WTC11 (cell line): ENCODE measurements around the gene EIF4ENIF1. TPM values are rescaled to one million over a fixed set of nuclear protein-coding genes. Genes with fewer than 3 reads are reported as not detected.
"Not testable (repeated sequence)": the region's sequence is repeated elsewhere in the genome, so short reads cannot be mapped to it uniquely, and the experiment has no call there.

Experiments
- ATAC-seq: fragments of 200-7000 bp; cut with Tn5 transposase; 2 replicates; pipeline ENCODE4 v1.10.0; 2021; ENCODE audit warnings: mild to moderate bottlenecking, moderate library complexity
- CTCF ChIA-PET: fragments of 300-600 bp; sonication (Branson Sonifier 250); formaldehyde crosslinking; loops from one replicate; lab custom pipeline; 2021; ENCODE audit warnings: antibody characterized with exemption; lab: Charles Lee
- POLR2A ChIA-PET: fragments of 350-600 bp; sonication (Branson Sonifier 250); formaldehyde crosslinking; loops from one replicate; lab custom pipeline; 2021; ENCODE audit warnings: antibody characterized with exemption; lab: Charles Lee
- DNase-seq: peaks from one replicate; pipeline ENCODE4 v3.0.0; 2021; ENCODE audit warnings: low spot score
- H3K27ac Mint-ChIP-seq: 2 replicates; pipeline ENCODE4 v1.8.0; 2021; ENCODE audit warnings: mixed read lengths
- H3K27me3 Mint-ChIP-seq: 2 replicates; pipeline ENCODE4 v1.8.0; 2021; ENCODE audit warnings: low read depth, mild to moderate bottlenecking, moderate library complexity, mixed read lengths
- H3K36me3 Mint-ChIP-seq: 2 replicates; pipeline ENCODE4 v1.8.0; 2021; ENCODE audit warnings: mixed read lengths
- H3K4me1 Mint-ChIP-seq: 2 replicates; pipeline ENCODE4 v1.8.0; 2022; ENCODE audit warnings: mixed read lengths
- H3K4me3 Mint-ChIP-seq: 2 replicates; pipeline ENCODE4 v1.8.0; 2021; ENCODE audit warnings: mild to moderate bottlenecking, moderate library complexity, mixed read lengths
- H3K9me3 Mint-ChIP-seq: 2 replicates; pipeline ENCODE4 v1.8.0; 2021; ENCODE audit warnings: mixed read lengths
- EMX1 ChIP-seq: fragments of 250-450 bp; sonication (Bioruptor Pico); IDR thresholded peaks from 2 replicates; pipeline ENCODE4 v1.8.0; 2021; ENCODE audit warnings: mild to moderate bottlenecking
- GTF2I ChIP-seq: fragments of 250-450 bp; sonication (Bioruptor Pico); conservative IDR thresholded peaks from 2 replicates; pipeline ENCODE4 v1.4.0; 2021; ENCODE audit warnings: mild to moderate bottlenecking
- NFYB ChIP-seq: sonication (generic); formaldehyde crosslinking; conservative IDR thresholded peaks from 2 replicates; pipeline ENCODE4 v1.8.0; 2022; ENCODE audit warnings: low read depth, missing genetic modification reagents
- NR1H2 ChIP-seq: sonication (generic); formaldehyde crosslinking; IDR thresholded peaks from 2 replicates; pipeline ENCODE4 v1.9.0; 2021; ENCODE audit warnings: mild to moderate bottlenecking, moderate library complexity, missing genetic modification reagents
- OVOL2 ChIP-seq: fragments of 250-450 bp; sonication (Bioruptor Pico); IDR thresholded peaks from 2 replicates; pipeline ENCODE4 v1.9.0; 2021; ENCODE audit warnings: mild to moderate bottlenecking, borderline replicate concordance
- TEAD4 ChIP-seq: sonication (generic); formaldehyde crosslinking; IDR thresholded peaks from 2 replicates; pipeline ENCODE4 v1.8.0; 2022; ENCODE audit warnings: mild to moderate bottlenecking, missing genetic modification reagents
- ZNF121 ChIP-seq: sonication (generic); formaldehyde crosslinking; IDR thresholded peaks from 2 replicates; pipeline ENCODE4 v1.8.0; 2023; ENCODE audit warnings: missing genetic modification reagents
- ZNF138 ChIP-seq: sonication (generic); formaldehyde crosslinking; conservative IDR thresholded peaks from 2 replicates; pipeline ENCODE4 v1.8.1; 2022; ENCODE audit warnings: mild to moderate bottlenecking, moderate library complexity, missing genetic modification reagents
- ZNF232 ChIP-seq: sonication (generic); formaldehyde crosslinking; IDR thresholded peaks from 2 replicates; pipeline ENCODE4 v1.8.0; 2022; ENCODE audit warnings: mild to moderate bottlenecking, missing genetic modification reagents
- ZNF671 ChIP-seq: fragments of 250-450 bp; sonication (Bioruptor Pico); IDR thresholded peaks from 2 replicates; pipeline ENCODE4 v1.8.0; 2021; ENCODE audit warnings: mild to moderate bottlenecking
- total RNA-seq: library from RNA; stranded (reverse); gene quantifications from 3 replicates; pipeline ENCODE4 v1.2.3, GENCODE V29; 2021
- TF ChIP-seq, protein P1 (sequence below): sonication (generic); formaldehyde crosslinking; IDR thresholded peaks from 2 replicates; pipeline ENCODE4 v1.8.0; 2022; ENCODE audit warnings: mild to moderate bottlenecking, missing genetic modification reagents
- TF ChIP-seq, protein P2 (sequence below): sonication (generic); formaldehyde crosslinking; conservative IDR thresholded peaks from 2 replicates; pipeline ENCODE4 v1.8.1; 2022; ENCODE audit warnings: mild to moderate bottlenecking, missing genetic modification reagents
- TF ChIP-seq, protein P3 (sequence below): sonication (generic); formaldehyde crosslinking; IDR thresholded peaks from 2 replicates; pipeline ENCODE4 v1.8.0; 2023; ENCODE audit warnings: missing genetic modification reagents, mild to moderate bottlenecking, borderline replicate concordance
- TF ChIP-seq, protein P4 (sequence below): sonication (generic); formaldehyde crosslinking; IDR thresholded peaks from 2 replicates; pipeline ENCODE4 v1.8.1; 2023; ENCODE audit warnings: mild to moderate bottlenecking, moderate library complexity, missing genetic modification reagents
- TF ChIP-seq, protein P5 (sequence below): sonication (generic); formaldehyde crosslinking; IDR thresholded peaks from 2 replicates; pipeline ENCODE4 v1.8.0; 2023; ENCODE audit warnings: missing genetic modification reagents
- TF ChIP-seq, protein P6 (sequence below): fragments of 250-450 bp; sonication (Bioruptor Pico); IDR thresholded peaks from 2 replicates; pipeline ENCODE4 v1.9.0; 2021; ENCODE audit warnings: mild to moderate bottlenecking, borderline replicate concordance
- TF ChIP-seq, protein P7 (sequence below): fragments of 250-450 bp; sonication (Bioruptor Pico); IDR thresholded peaks from 2 replicates; pipeline ENCODE4 v1.8.0; 2021; ENCODE audit warnings: mild to moderate bottlenecking

Gene EIF4ENIF1
- total RNA-seq, 1 experiment from 2014 or later, result 22.8 TPM

DNA sequence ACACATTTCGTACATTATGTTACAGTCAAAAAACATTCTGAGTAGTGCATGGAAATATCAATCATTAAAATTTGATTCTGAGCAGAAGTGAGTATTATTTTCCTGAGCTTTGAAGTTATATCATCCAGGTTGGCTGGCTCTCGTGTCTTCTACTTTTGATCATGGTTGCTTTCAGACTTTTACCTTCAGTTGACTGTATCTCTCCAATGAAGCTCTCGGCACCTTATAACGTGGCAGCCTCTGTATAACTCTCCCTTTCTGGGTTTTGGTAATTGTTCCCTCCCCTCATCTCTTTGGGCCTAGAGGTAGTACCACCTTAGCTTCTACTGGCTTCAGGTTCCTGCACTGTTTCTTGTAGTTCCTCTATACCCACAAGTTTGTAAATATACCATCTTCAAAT lies 18.9 kb upstream of the EIF4ENIF1 start (continued):
- TF ChIP-seq ZNF121 (CRISPR knock-in tag) (no peak), GTF2I (CRISPR knock-in tag) (no peak)
- TF ChIP-seq, protein P1, sequence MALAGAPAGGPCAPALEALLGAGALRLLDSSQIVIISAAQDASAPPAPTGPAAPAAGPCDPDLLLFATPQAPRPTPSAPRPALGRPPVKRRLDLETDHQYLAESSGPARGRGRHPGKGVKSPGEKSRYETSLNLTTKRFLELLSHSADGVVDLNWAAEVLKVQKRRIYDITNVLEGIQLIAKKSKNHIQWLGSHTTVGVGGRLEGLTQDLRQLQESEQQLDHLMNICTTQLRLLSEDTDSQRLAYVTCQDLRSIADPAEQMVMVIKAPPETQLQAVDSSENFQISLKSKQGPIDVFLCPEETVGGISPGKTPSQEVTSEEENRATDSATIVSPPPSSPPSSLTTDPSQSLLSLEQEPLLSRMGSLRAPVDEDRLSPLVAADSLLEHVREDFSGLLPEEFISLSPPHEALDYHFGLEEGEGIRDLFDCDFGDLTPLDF (CRISPR knock-in tag), result no peak
- TF ChIP-seq, all 79 proteins: peak for 0

DNA sequence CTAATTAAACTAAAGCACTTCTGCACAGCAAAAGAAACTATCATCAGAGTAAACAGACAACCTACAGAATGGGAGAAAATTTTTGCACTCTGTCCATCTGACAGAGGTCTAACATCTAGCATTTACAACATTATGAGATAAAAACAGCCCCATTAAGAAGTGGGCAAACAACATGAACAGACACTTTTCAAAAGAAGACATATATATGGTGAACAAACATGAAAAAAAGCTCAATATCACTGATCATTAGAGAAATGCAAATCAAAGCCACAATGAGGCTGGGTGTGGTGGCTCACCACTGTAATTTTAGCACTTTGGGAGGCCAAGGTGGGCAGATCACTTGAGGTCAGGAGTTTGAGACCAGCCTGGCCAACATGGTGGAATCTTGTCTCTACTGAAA lies 17.9 kb upstream of the EIF4ENIF1 start:
- H3K4me3 Mint-ChIP-seq, DNase-seq, H3K9me3 Mint-ChIP-seq, H3K27me3 Mint-ChIP-seq, H3K27ac Mint-ChIP-seq, H3K4me1 Mint-ChIP-seq, ATAC-seq, POLR2A ChIA-PET: not testable (repeated sequence)
- CTCF ChIA-PET, result interaction anchor here (1.2 kb wide), 1 partner anchor 12 kb away, joined by 3 read pairs; the partner anchor contains the start of gene SFI1
- H3K36me3 Mint-ChIP-seq, result peaks cover 21% of the 10 kb centered on the region

DNA sequence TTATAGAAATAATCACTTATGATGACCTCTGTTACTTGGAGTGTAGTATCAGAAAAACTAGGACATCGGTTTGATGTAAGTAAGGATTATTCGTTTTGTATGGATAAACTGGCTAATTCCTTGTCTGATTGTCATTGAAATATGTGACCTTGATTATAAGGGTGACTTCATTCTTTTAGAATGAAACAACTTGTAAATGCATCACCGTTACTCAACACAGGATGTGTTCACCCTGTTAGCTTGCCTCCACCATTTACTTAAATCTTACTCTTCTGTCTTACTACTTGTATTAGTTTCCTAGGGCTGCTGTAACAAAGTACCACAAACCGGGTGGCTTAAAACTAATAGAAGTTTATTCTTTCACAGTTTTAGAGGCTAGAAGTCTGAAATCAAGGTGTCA lies 14.6 kb upstream of the EIF4ENIF1 start:
- H3K4me1 Mint-ChIP-seq, result peaks cover 10% of the 10 kb centered on the region
- TF ChIP-seq OVOL2 (CRISPR knock-in tag), result no peak
- no peak for TF ChIP-seq NFYB (CRISPR knock-in tag)
- TF ChIP-seq, protein P2, sequence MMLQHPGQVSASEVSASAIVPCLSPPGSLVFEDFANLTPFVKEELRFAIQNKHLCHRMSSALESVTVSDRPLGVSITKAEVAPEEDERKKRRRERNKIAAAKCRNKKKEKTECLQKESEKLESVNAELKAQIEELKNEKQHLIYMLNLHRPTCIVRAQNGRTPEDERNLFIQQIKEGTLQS (CRISPR knock-in tag), result no peak
- TF ChIP-seq, protein P3, sequence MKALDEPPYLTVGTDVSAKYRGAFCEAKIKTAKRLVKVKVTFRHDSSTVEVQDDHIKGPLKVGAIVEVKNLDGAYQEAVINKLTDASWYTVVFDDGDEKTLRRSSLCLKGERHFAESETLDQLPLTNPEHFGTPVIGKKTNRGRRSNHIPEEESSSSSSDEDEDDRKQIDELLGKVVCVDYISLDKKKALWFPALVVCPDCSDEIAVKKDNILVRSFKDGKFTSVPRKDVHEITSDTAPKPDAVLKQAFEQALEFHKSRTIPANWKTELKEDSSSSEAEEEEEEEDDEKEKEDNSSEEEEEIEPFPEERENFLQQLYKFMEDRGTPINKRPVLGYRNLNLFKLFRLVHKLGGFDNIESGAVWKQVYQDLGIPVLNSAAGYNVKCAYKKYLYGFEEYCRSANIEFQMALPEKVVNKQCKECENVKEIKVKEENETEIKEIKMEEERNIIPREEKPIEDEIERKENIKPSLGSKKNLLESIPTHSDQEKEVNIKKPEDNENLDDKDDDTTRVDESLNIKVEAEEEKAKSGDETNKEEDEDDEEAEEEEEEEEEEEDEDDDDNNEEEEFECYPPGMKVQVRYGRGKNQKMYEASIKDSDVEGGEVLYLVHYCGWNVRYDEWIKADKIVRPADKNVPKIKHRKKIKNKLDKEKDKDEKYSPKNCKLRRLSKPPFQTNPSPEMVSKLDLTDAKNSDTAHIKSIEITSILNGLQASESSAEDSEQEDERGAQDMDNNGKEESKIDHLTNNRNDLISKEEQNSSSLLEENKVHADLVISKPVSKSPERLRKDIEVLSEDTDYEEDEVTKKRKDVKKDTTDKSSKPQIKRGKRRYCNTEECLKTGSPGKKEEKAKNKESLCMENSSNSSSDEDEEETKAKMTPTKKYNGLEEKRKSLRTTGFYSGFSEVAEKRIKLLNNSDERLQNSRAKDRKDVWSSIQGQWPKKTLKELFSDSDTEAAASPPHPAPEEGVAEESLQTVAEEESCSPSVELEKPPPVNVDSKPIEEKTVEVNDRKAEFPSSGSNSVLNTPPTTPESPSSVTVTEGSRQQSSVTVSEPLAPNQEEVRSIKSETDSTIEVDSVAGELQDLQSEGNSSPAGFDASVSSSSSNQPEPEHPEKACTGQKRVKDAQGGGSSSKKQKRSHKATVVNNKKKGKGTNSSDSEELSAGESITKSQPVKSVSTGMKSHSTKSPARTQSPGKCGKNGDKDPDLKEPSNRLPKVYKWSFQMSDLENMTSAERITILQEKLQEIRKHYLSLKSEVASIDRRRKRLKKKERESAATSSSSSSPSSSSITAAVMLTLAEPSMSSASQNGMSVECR (CRISPR knock-in tag), result no peak
- TF ChIP-seq, protein P4, sequence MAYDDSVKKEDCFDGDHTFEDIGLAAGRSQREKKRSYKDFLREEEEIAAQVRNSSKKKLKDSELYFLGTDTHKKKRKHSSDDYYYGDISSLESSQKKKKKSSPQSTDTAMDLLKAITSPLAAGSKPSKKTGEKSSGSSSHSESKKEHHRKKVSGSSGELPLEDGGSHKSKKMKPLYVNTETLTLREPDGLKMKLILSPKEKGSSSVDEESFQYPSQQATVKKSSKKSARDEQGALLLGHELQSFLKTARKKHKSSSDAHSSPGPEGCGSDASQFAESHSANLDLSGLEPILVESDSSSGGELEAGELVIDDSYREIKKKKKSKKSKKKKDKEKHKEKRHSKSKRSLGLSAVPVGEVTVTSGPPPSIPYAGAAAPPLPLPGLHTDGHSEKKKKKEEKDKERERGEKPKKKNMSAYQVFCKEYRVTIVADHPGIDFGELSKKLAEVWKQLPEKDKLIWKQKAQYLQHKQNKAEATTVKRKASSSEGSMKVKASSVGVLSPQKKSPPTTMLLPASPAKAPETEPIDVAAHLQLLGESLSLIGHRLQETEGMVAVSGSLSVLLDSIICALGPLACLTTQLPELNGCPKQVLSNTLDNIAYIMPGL, result no peak
- no peak for TF ChIP-seq ZNF671 (CRISPR knock-in tag)
- TF ChIP-seq, protein P5, sequence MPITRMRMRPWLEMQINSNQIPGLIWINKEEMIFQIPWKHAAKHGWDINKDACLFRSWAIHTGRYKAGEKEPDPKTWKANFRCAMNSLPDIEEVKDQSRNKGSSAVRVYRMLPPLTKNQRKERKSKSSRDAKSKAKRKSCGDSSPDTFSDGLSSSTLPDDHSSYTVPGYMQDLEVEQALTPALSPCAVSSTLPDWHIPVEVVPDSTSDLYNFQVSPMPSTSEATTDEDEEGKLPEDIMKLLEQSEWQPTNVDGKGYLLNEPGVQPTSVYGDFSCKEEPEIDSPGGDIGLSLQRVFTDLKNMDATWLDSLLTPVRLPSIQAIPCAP (CRISPR knock-in tag), result no peak
- no peak for TF ChIP-seq ZNF138
- TF ChIP-seq EMX1, result no peak
- TF ChIP-seq, protein P6, sequence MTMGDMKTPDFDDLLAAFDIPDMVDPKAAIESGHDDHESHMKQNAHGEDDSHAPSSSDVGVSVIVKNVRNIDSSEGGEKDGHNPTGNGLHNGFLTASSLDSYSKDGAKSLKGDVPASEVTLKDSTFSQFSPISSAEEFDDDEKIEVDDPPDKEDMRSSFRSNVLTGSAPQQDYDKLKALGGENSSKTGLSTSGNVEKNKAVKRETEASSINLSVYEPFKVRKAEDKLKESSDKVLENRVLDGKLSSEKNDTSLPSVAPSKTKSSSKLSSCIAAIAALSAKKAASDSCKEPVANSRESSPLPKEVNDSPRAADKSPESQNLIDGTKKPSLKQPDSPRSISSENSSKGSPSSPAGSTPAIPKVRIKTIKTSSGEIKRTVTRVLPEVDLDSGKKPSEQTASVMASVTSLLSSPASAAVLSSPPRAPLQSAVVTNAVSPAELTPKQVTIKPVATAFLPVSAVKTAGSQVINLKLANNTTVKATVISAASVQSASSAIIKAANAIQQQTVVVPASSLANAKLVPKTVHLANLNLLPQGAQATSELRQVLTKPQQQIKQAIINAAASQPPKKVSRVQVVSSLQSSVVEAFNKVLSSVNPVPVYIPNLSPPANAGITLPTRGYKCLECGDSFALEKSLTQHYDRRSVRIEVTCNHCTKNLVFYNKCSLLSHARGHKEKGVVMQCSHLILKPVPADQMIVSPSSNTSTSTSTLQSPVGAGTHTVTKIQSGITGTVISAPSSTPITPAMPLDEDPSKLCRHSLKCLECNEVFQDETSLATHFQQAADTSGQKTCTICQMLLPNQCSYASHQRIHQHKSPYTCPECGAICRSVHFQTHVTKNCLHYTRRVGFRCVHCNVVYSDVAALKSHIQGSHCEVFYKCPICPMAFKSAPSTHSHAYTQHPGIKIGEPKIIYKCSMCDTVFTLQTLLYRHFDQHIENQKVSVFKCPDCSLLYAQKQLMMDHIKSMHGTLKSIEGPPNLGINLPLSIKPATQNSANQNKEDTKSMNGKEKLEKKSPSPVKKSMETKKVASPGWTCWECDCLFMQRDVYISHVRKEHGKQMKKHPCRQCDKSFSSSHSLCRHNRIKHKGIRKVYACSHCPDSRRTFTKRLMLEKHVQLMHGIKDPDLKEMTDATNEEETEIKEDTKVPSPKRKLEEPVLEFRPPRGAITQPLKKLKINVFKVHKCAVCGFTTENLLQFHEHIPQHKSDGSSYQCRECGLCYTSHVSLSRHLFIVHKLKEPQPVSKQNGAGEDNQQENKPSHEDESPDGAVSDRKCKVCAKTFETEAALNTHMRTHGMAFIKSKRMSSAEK, result no peak
- TF ChIP-seq ZNF232 (CRISPR knock-in tag), result no peak
- TF ChIP-seq, protein P1 (CRISPR knock-in tag), result no peak
- TF ChIP-seq TEAD4 (CRISPR knock-in tag), result no peak
- TF ChIP-seq, protein P7, sequence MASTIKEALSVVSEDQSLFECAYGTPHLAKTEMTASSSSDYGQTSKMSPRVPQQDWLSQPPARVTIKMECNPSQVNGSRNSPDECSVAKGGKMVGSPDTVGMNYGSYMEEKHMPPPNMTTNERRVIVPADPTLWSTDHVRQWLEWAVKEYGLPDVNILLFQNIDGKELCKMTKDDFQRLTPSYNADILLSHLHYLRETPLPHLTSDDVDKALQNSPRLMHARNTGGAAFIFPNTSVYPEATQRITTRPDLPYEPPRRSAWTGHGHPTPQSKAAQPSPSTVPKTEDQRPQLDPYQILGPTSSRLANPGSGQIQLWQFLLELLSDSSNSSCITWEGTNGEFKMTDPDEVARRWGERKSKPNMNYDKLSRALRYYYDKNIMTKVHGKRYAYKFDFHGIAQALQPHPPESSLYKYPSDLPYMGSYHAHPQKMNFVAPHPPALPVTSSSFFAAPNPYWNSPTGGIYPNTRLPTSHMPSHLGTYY (CRISPR knock-in tag), result no peak
- TF ChIP-seq NR1H2, result no peak
- H3K27ac Mint-ChIP-seq, result no peak overlapping the region
- ChIA-PET CTCF (no interaction called here), POLR2A (no interaction called here)
- H3K27me3 Mint-ChIP-seq, result no peaks in the 10 kb centered on the region
- ATAC-seq, result no peak
- H3K36me3 Mint-ChIP-seq, result peaks cover 14% of the 10 kb centered on the region
- DNase-seq, result no peak
- no peak overlapping the region for H3K4me3 Mint-ChIP-seq
- H3K9me3 Mint-ChIP-seq, result peaks cover 9% of the 10 kb centered on the region
